ENCODE measurements around the gene CERKL. TPM values are rescaled to one million over a fixed set of nuclear protein-coding genes. Genes with fewer than 3 reads are reported as not detected.

The CERKL gene
- total RNA-seq, 1 experiment from 2014 or later = 0.24 TPM

GRCh38 chr2:181585732-181586131, 71.2 kb downstream of the CERKL start (continued):
- TF ChIP-seq IRF2 (CRISPR knock-in tag; IDR thresholded peaks at IDR 0.05; ENCODE audit: borderline replicate concordance, low read depth) = no peak
- no peak for TF ChIP-seq NR1H2 (CRISPR knock-in tag; IDR thresholded peaks at IDR 0.05)
- no peak for TF ChIP-seq NR2C2 (CRISPR knock-in tag; IDR thresholded peaks at IDR 0.05)

DNA sequence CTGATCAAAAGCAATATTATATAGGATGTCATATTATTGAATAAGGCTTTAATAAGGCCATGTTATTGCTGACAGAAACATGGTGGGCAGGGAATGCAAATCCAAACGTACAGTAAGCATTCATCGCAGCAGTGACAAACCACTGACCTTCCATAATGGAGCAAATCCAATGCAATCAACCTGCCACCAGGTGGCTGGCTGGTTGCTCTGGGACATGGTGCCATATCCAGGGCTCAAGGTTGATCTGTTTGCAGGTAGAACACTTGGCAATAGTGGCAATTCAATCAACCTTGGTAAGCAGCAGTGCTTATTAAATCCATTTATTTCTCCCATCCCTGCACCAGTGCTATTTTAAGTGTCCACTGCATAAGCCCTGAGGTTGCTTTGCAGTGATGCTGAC, 75.4 kb downstream of the CERKL start:
- ChIA-PET POLR2A (no interaction called here), CTCF (no interaction called here)
- no peaks in the 10 kb centered on the region for H3K36me3 Mint-ChIP-seq
- ATAC-seq (peak; percentile 83), DNase-seq (ENCODE audit: low spot score) (peak; percentile 27)
- TF ChIP-seq, protein P1, sequence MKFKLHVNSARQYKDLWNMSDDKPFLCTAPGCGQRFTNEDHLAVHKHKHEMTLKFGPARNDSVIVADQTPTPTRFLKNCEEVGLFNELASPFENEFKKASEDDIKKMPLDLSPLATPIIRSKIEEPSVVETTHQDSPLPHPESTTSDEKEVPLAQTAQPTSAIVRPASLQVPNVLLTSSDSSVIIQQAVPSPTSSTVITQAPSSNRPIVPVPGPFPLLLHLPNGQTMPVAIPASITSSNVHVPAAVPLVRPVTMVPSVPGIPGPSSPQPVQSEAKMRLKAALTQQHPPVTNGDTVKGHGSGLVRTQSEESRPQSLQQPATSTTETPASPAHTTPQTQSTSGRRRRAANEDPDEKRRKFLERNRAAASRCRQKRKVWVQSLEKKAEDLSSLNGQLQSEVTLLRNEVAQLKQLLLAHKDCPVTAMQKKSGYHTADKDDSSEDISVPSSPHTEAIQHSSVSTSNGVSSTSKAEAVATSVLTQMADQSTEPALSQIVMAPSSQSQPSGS (CRISPR knock-in tag; IDR thresholded peaks at IDR 0.05; ENCODE audit: borderline replicate concordance, low read depth) = no peak
- H3K4me1 Mint-ChIP-seq = peaks cover 10% of the 10 kb centered on the region
- no peaks in the 10 kb centered on the region for H3K9me3 Mint-ChIP-seq
- no peak overlapping the region for H3K4me3 Mint-ChIP-seq
- no peak overlapping the region for H3K27ac Mint-ChIP-seq
- H3K27me3 Mint-ChIP-seq (ENCODE audit: low read depth) = no peaks in the 10 kb centered on the region

DNA sequence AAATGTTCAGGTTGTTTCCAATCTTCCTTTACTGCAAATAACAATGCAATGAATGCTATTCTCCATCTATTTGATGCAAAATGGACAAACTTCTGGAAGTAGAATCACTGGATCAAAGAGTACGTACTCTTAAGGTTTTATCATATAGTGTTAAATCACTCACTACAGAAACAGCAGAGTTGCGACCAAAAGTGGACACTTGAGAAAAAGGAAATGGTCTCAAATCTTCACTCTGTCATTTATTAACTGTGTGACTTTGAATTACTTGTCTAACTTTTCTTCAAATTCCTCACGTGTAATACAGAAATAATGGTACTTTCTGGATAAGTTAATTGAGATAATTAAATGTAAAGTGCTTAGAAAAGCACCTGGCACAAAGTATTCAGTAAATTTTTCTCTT, 78.1 kb downstream of the CERKL start:
- TF ChIP-seq TP53 (CRISPR knock-in tag; IDR thresholded peaks at IDR 0.05) = no peak
- TF ChIP-seq GTF2I (CRISPR knock-in tag; conservative IDR thresholded peaks at IDR 0.05) = no peak
- no peak for TF ChIP-seq RELA (CRISPR knock-in tag; IDR thresholded peaks at IDR 0.05; ENCODE audit: borderline replicate concordance)
- TF ChIP-seq NR2C2 (CRISPR knock-in tag; IDR thresholded peaks at IDR 0.05) = no peak
- no peak for TF ChIP-seq FOXJ3 (CRISPR knock-in tag; IDR thresholded peaks at IDR 0.05; ENCODE audit: borderline replicate concordance)
- TF ChIP-seq, protein P2, sequence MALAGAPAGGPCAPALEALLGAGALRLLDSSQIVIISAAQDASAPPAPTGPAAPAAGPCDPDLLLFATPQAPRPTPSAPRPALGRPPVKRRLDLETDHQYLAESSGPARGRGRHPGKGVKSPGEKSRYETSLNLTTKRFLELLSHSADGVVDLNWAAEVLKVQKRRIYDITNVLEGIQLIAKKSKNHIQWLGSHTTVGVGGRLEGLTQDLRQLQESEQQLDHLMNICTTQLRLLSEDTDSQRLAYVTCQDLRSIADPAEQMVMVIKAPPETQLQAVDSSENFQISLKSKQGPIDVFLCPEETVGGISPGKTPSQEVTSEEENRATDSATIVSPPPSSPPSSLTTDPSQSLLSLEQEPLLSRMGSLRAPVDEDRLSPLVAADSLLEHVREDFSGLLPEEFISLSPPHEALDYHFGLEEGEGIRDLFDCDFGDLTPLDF (CRISPR knock-in tag; IDR thresholded peaks at IDR 0.05) = no peak
- no peak for TF ChIP-seq JAZF1 (CRISPR knock-in tag; IDR thresholded peaks at IDR 0.05)

DNA sequence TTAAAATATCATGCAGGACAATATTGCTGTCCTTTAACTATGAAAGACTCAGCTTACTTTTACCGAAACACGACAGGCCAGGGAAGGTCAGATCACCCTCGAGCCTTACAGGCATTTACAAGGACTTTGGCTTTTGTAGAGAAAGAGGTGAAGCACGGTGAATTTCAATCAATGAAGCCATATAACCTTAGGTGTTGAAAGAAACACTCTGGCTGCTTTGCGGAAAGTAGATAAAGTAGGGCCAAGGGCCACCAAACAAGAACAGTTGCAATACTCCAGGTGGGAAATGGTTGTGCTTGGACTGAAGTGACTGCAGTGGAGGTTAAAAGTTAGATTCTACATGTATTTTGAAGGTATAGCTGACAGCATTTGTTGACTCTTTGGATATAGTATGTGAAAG, 80.5 kb downstream of the CERKL start:
- ChIA-PET POLR2A (no interaction called here), CTCF (interaction anchor here (2.0 to 6.3 kb wide), 2 partner anchors 139 kb away, joined by 11 to 42 read pairs; no protein-coding TSS in a partner anchor)
- Mint-ChIP-seq H3K27me3 (ENCODE audit: low read depth) (no peaks in the 10 kb centered on the region), H3K9me3 (no peaks in the 10 kb centered on the region), H3K27ac (no peak overlapping the region), H3K4me1 (peaks cover 4% of the 10 kb centered on the region), H3K36me3 (no peaks in the 10 kb centered on the region), H3K4me3 (no peak overlapping the region)
- DNase-seq (ENCODE audit: low spot score) (no peak), ATAC-seq (no peak)
- no peak for TF ChIP-seq TCF7 (CRISPR knock-in tag; IDR thresholded peaks at IDR 0.05; ENCODE audit: low read depth)
- no peak for TF ChIP-seq PRRX2 (CRISPR knock-in tag; IDR thresholded peaks at IDR 0.05)
- TF ChIP-seq, protein P3, sequence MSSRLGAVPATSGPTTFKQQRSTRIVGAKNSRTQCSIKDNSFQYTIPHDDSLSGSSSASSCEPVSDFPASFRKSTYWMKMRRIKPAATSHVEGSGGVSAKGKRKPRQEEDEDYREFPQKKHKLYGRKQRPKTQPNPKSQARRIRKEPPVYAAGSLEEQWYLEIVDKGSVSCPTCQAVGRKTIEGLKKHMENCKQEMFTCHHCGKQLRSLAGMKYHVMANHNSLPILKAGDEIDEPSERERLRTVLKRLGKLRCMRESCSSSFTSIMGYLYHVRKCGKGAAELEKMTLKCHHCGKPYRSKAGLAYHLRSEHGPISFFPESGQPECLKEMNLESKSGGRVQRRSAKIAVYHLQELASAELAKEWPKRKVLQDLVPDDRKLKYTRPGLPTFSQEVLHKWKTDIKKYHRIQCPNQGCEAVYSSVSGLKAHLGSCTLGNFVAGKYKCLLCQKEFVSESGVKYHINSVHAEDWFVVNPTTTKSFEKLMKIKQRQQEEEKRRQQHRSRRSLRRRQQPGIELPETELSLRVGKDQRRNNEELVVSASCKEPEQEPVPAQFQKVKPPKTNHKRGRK (CRISPR knock-in tag; IDR thresholded peaks at IDR 0.05; ENCODE audit: borderline replicate concordance) = no peak
- no peak for TF ChIP-seq AFF4 (CRISPR knock-in tag; IDR thresholded peaks at IDR 0.05; ENCODE audit: borderline replicate concordance)
- no peak for TF ChIP-seq NR2C2 (CRISPR knock-in tag; IDR thresholded peaks at IDR 0.05)

More for the DNA sequence above, 78.1 kb downstream of the CERKL start:
- ChIA-PET CTCF (no interaction called here), POLR2A (no interaction called here)
- Mint-ChIP-seq H3K9me3 (no peaks in the 10 kb centered on the region), H3K36me3 (no peaks in the 10 kb centered on the region), H3K4me3 (no peak overlapping the region), H3K27me3 (ENCODE audit: low read depth) (no peaks in the 10 kb centered on the region), H3K4me1 (peaks cover 4% of the 10 kb centered on the region), H3K27ac (no peak overlapping the region)
- ATAC-seq (no peak), DNase-seq (ENCODE audit: low spot score) (no peak)

Measured in WTC11 (cell line).